ENCODE data around the gene ENO3. TPM values are rescaled to one million over a fixed set of nuclear protein-coding genes. Genes with fewer than 3 reads are reported as not detected.
A peak's percentile ranks its signal among the peaks of the same experiment; 100 is the strongest.
"Not testable (repeated sequence)": the region's sequence is repeated elsewhere in the genome, so short reads cannot be mapped to it uniquely, and the experiment has no call there.

The ENO3 gene
- total RNA-seq, result 1.5 TPM

DNA sequence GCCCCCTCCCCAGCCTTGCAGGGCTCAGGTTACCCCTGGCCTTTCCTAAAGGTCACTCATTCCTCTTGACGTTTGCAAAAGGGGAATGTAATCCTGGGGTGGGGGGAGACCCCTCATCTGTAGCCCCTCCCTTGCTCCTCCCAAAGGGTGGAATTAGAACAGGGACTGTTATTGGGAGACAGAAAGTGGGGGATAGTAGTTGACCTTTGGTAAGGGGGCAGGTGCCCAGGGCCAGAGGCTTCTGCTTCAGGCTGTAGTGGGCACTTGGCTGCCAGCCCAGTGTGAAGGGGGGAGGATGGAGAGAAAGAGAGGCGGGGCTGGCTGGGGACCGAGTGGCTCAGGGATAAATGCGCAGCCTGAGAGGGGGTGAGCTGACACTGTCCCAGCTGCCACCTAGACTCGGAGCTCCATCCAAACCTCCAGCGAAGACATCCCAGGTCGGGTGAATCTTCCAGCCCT, at the start of gene ENO3:
Gene ENO3, plus strand, starts transcription at position 374 of the 459 bp plus-strand sequence. CDS start 711 bp downstream, outside the sequence.
- no peak for ATAC-seq

DNA sequence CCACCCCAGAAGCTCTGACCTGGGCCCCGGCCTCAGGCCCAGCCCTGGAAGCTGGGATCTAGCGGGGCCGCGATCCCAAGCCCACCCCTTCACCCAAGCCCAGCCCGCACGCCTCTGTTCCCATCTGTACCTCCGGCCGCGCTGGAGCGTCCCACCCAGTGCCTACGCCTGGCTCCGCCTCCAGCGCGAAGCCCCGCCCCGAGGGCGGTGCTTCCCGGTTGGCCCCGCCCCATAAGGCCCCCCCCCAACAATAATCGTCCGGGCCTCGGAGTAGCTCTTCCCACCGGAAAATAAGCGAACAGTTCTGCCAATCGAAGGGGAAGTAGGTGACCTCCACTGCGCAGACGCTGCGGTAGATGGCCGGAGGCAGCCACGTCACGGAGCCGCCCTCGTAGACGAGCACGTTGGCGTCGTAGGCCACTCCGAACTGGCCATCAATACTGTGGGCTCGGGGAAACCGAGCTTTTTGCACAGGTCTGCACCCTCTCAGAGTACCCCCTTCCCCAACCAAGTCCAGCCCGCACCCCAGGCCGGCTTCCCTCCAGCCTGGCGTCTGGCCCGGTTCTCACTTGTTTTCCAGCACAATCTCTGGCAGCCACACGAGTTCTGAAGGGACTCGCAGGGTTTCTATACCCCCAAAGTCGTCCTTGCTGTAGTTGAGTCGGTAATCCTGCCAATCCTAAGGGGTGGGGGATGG, 49.1 kb upstream of the ENO3 start:
- no peak for ATAC-seq

DNA sequence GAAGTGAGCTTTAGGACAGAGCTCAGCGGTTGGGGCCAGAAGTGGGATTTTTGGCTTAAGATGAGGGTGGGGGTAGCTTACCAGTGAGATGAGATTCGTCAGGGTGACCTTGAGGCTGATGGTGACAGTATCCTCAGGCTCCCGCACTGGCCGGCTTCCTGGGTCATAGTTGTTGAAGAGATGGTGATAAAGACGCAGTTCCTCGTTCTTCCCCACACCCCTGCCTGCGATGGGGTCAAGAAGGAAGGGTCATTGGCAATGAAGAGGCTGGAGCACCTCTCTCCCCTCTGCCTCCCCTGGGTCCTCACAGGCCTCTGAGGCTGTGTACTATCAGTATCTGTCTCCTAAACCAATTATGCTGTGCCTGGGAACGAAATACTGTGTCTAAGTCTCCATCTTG, 48.4 kb upstream of the ENO3 start:
- ATAC-seq, result no peak

DNA sequence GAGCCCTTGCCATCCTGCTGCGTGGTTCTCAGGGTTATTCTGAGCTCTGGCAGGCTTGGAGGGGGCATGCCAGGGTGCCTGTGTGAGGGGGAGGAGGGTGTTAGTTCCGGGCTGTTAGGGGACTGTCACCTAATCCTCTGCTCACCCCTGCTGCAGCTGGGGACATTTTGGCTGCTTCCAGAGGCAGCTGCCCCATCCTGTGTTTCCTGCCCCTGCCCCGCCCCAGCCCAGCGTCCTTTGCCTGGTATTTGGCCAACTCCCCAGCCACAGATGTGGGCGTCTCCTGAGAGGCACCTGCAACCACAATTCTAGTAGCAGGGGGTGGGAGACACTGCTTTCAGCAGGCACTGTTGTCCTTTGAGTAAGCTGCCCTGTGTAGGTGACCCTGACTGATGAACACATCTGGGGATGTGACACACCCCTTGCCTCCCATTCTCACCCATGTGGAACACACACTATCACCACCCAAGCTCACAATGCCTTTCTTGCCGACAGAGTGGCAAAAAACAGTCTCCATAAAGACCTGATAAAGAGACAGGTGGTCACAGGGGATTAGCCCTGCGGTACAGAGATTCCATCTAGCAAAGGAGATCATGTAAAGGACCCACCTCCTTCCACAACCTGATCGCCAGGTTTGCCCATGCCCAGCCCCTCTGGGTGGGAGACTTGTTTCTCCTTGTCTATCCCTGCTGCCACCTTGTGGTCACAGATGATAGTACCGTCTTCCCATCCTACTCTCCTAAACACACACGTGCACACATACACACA, 47.7 kb upstream of the ENO3 start, which contains the start of gene CHRNE:
Gene CHRNE, minus strand, starts transcription at position 48 of the 768 bp plus-strand sequence. Its CDS starts 35 bp downstream, at position 13.
- ATAC-seq, result peak; percentile 59

DNA sequence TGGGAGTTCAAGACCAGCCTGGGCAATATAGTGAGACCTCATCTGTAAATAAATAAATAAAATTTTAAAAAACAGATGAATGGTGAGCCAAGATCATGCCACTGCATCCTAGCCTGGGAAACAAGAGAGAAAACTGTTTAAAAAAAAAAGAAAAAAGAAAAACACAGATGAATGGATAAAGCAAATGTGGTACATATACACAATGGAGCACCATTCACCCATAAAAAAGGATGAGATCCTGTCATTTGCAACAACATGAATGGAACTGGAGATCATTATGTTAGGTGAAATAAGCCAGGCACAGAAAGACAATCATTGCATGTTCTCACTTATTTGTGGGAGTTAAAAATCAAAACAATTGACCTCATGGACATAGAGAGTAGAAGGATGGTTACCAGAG, 44.3 kb upstream of the ENO3 start:
- ATAC-seq, result not testable (repeated sequence)

DNA sequence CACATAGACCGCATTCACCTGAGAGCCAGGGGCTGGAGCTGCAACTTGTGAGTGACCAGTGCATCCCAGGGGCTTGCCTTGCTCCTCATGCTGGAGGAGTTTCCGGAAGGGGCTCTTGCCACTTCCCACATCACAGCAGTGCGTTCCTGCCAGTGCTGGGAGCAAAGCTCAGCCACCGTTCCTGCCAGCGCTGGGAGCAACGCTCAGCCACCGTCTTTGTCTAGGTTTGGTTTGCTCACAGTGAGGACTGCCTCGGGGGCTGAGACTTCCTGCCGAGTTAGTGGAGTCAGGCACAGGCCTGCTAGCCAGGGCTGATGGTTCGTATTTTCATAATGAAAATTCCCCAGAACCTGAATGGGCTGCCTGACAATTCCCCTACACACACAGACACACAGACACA, 42.6 kb upstream of the ENO3 start:
- ATAC-seq, result peak; percentile 63

DNA sequence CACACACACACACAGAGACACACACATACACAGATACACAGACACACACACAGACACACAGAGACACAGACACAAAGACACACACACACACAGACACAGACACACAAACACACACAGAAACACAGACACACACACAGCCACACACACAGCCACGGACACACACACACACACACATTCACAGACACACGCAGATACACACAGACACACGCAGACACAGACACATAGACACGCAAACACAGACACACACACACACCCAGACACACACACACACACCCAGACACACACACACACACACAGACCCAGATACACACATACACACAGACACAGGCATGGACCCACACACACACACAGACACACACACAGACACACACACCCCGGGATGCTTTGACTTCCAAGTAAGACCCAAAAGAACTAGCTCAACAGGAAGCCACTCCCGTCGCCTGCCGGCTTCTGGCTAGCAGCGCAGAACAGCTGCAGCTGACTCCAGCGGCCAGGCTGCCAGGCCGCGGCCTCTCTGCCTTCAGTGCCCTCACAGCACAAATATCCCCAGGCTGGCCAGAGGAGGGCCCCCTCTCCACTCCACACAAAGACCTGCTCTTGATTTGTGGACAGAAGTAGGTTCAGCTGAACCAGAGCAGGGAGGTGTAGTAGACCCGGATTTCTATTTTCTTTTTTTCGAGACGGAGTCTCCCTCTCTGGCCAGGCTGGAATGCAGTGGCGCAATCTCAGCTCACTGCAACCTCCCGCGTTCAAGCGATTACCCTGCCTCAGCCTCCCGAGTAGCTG, 42.0 kb upstream of the ENO3 start:
- peak; percentile 91 for ATAC-seq

DNA sequence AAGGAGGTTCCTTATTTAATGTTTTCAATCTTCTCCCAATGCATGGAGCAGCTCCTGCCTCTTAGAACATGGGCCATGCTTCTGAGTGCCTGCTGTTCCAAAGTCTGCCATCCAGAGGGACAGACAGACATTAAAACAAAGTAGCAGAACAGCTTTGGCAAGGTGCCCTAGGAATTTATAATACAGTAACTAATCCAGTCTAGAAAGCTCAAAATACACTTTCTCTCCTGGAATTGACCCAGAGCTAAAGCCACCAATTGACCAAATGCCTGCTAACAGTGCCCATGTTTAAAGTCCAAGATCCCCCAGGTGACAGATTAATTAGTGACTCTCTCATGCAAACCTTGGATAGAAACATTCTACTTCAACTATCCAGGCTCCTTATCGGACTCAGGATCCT, 36.9 kb upstream of the ENO3 start:
- ATAC-seq, result no peak

DNA sequence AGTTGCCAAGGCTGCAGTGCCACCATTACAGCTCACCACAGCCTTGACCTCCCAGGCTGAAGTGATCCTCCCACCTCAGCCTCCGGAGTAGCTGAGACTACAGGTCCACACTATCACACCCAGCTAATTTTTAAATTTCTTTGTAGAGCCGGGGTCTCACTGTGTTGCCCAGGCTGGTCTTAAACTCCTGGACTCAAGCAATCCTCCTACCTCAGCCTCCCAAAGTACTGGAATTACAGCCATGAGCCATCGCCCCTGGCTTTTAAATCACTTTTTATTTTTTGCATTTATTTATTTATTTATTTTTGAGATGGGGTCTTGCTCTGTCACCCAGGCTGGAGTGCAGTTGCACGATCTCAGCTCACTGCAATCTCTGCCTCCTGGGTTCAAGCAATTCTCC, 36.4 kb upstream of the ENO3 start:
- not testable (repeated sequence) for ATAC-seq

DNA sequence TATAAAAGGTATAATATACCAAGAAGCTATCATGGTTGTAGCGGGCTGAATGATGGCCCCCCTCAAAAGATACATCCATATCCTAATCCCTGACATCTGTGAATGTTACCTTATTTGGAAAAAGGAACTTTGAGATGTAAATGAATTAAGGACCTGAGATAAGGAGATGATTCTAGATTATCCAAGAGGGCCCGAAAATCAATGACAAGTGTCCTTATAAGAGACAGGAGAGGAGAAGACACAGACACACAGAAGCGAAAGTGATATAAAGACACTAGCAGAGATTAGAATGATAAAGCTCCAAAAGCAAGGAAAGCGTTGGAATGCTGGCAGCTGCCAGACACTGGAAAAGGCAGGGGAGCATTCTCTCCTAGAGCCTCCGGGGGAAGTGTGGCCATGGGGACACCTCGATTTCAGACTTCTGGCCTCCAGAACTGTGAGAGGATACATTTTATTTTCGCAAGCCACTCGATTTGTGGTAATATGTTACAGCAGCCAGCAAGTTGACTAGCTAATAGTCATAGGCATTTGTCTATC, 31.3 kb upstream of the ENO3 start:
- ATAC-seq, result no peak

DNA sequence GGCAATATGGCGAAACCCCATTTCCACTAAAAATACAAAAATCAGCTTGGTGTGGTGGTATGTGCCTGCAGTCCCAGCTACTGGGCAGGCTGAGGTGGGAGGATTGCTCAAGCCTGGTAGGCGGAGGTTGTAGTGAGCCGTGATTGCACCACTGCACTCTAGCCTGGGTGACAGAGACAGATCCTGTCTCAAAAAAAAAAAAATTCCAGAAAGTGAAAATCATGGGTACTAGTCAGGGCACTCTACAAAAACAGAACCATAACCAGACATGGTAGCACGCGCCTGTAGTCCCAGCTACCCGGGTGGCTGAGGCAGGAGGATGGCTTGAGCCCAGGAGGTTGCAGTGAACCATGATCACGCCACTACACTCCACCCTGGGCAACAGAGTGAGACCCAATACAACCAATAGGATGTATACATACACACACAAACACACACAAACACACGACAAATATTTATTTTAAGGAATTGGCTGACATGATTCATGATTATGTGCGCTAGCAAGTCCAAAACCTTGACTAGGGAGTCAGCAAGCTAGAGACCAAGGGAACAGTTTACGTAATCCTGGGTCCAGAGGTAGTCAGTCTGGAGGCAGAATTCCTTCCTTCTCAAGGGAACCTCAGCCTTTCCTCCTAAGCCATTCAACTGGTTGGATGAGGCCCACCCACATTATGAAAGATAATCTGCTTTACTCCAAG, 30.4 kb upstream of the ENO3 start:
- ATAC-seq, result peak; percentile 70

DNA sequence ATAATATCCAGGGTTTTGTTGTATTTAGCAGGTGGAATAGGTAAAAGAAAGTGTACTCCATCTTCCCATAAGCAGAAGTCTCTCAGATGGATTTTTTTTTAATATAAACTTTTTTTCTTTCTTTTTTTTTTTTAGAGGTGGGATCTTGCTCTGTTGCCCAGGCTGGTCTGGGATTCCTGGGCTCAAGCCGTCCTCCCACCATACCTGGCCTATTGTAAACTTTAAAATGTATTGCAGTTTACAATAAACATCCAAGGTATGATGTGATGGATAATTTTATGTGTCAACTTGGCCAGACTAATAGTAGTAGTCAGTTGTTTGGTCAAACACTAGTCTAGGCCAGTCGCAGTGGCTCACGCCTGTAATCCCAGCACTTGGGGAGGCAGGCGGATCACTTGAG, 29.6 kb upstream of the ENO3 start:
- ATAC-seq, result no peak

DNA sequence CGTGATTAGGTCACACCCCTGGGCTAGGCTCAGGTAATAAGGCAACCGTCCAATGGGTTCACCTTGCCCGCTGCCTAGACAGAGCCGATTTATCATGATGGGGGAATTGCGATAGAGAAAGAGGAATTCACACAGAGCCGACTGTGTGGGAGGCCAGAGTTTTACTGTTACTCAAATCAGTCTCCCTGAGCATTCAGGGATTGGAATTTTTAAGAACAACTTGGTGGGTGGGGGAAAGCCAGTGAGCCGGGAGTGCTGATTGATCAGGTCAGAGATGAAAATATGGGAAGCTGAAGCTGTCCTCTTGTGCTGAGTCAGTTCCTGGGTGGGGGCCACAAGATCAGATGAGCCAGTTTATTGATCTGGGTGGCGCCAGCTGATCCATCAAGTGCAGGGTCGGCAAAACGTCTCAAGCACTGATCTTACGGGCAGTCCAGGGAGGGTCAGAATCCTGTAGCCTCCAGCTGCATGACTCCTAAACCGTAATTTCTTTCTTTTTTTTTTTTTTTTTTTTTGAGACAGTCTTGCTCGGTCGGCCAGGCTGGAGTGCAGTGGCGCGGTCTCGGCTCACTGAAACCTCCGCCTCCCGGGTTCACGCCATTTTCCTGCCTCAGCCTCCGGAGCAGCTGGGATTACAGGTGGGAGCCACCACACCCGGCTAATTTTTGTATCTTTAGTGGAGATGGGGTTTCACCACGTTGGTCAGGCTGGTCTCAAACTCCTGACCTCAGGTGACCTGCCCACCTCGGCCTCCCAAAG, 24.2 kb upstream of the ENO3 start:
- ATAC-seq, result not testable (repeated sequence)

DNA sequence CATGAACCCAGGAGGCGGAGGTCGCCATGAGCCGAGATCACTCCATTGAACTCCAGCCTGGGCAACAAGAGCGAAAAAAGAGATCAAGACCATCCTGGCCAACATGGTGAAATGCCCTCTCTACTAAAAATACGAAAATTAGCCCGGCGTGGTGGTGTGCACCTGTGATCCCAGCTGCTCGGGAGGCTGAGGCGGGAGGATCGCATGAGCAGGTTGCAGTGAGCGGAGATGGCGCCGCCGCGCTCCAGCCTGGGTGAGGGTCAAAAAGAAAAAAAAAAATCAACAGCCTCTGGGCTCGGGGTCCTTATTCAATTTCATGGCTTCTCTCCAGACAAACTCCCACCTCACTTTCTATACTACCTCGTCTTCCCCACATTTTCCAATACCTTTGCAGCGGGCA, 22.0 kb upstream of the ENO3 start:
- ATAC-seq, result no peak

DNA sequence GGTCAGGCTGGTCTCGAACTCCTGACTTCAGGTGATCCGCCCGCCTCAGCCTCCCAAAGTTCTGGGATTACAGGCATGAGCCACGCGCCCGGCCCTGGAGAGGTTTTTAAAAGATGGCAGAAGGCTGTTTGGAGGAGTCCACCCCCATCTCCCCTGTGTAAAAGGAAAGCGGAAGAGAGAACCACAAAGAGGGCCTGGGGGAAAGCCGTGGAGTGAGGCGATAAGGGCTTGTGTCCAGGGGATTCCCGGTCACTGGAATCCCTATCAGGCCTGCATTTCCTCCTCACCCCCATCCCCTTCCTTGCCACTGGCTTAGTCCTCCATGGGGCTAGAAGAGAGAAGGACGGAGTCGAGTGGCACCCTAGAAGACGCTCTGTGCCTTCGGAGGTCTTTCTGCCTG, 19.0 kb upstream of the ENO3 start, which contains the start of gene GP1BA:
Gene GP1BA, plus strand, starts transcription at position 315 of the 400 bp plus-strand sequence. CDS start 328 bp downstream, outside the sequence.
- no peak for ATAC-seq

DNA sequence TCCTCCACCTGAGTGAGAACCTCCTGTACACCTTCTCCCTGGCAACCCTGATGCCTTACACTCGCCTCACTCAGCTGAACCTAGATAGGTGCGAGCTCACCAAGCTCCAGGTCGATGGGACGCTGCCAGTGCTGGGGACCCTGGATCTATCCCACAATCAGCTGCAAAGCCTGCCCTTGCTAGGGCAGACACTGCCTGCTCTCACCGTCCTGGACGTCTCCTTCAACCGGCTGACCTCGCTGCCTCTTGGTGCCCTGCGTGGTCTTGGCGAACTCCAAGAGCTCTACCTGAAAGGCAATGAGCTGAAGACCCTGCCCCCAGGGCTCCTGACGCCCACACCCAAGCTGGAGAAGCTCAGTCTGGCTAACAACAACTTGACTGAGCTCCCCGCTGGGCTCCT, 18.2 kb upstream of the ENO3 start:
- no peak for ATAC-seq

DNA sequence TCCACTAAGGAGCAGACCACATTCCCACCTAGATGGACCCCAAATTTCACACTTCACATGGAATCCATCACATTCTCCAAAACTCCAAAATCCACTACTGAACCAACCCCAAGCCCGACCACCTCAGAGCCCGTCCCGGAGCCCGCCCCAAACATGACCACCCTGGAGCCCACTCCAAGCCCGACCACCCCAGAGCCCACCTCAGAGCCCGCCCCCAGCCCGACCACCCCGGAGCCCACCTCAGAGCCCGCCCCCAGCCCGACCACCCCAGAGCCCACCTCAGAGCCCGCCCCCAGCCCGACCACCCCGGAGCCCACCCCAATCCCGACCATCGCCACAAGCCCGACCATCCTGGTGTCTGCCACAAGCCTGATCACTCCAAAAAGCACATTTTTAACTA, 17.3 kb upstream of the ENO3 start:
- no peak for ATAC-seq

DNA sequence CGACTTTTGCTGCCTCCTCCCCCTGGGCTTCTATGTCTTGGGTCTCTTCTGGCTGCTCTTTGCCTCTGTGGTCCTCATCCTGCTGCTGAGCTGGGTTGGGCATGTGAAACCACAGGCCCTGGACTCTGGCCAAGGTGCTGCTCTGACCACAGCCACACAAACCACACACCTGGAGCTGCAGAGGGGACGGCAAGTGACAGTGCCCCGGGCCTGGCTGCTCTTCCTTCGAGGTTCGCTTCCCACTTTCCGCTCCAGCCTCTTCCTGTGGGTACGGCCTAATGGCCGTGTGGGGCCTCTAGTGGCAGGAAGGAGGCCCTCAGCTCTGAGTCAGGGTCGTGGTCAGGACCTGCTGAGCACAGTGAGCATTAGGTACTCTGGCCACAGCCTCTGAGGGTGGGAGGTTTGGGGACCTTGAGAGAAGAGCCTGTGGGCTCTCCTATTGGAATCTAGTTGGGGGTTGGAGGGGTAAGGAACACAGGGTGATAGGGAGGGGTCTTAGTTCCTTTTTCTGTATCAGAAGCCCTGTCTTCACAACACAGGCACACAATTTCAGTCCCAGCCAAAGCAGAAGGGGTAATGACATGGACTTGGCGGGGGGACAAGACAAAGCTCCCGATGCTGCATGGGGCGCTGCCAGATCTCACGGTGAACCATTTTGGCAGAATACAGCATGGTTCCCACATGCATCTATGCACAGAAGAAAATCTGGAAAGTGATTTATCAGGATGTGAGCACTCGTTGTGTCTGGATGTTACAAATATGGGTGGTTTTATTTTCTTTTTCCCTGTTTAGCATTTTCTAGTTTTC, 16.5 kb upstream of the ENO3 start:
- peak; percentile 4 for ATAC-seq

DNA sequence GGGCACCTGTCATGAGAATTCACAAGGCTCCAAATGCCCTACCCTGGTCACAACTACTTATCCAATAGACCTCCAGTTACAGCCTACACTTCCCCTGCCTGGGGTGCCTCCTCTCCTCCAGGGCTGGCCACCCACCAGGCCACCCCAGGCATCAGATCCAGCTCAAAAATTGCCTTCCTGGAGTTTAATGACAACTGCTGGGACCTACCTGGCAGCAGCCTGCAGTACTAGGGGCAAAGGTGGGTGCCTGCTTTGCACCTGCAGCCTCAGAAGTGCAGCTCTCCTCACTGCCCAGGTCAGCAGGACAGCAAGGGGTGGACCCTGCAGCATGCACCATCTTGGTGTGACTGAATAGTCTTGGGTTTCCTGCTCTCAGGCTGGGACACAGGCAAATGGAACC, 15.3 kb upstream of the ENO3 start:
- ATAC-seq, result no peak

DNA sequence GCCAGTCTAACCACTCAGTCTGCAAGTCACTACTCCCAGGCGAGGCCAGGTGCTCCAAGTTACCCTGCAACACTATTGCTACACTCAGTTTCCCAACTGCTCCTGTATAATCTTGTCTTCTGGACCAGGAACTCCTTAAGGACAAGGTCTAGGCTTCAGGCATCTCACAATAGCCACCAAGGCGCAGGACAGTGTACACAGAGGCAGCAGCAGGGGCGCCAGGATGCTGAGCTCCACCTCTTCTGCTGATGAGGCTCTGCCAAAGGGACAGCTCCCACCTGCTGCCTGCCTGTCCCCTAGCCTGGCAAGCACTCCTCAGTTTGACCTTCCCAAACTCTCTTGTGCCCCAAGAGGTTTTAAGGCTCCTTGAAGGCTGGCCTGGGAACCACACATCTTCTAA, 14.5 kb upstream of the ENO3 start:
- ATAC-seq, result no peak
